Activated naive CD4-positive, alpha-beta T cell (primary cell): ENCODE results near the gene TMEM178B.
"Not testable (repeated sequence)": the region's sequence is repeated elsewhere in the genome, so short reads cannot be mapped to it uniquely, and the experiment has no call there.

Experiments
- DNase-seq, 4 experiments: peaks; one replicate each; lab custom pipeline; 2025; lab: John Stamatoyannopoulos, UW

TMEM178B gene

GRCh38 chr7:141074162-141074991 is 513 bp downstream of the TMEM178B start:
- DNase-seq: no peak

GRCh38 chr7:141074997-141075396 is 1.1 kb downstream of the TMEM178B start:
- no peak for DNase-seq

GRCh38 chr7:141076377-141076776 is 2.5 kb downstream of the TMEM178B start:
- no peak for DNase-seq

GRCh38 chr7:141079219-141079618 is 5.4 kb downstream of the TMEM178B start:
- no peak for DNase-seq

- DNase-seq: not testable (repeated sequence)
Observed at GRCh38 chr7:141089490-141089889, 15.6 kb downstream of the TMEM178B start.

GRCh38 chr7:141094336-141095070 is 20.6 kb downstream of the TMEM178B start:
- DNase-seq: no peak

- DNase-seq: no peak
Observed at GRCh38 chr7:141097430-141097829, 23.6 kb downstream of the TMEM178B start.

GRCh38 chr7:141102436-141102835 is 28.6 kb downstream of the TMEM178B start:
- no peak for DNase-seq

- no peak for DNase-seq
Observed at GRCh38 chr7:141103847-141104429, 30.1 kb downstream of the TMEM178B start.

- no peak for DNase-seq
Observed at GRCh38 chr7:141113131-141113530, 39.3 kb downstream of the TMEM178B start.

- no peak for DNase-seq
Observed at GRCh38 chr7:141114029-141114664, 40.3 kb downstream of the TMEM178B start.

- DNase-seq: no peak
Observed at GRCh38 chr7:141115965-141116364, 42.1 kb downstream of the TMEM178B start.

- DNase-seq: not testable (repeated sequence)
Observed at GRCh38 chr7:141116661-141117060, 42.8 kb downstream of the TMEM178B start.

- no peak for DNase-seq
Observed at GRCh38 chr7:141118767-141119166, 44.9 kb downstream of the TMEM178B start.

- no peak for DNase-seq
Observed at GRCh38 chr7:141119187-141119586, 45.3 kb downstream of the TMEM178B start.

- no peak for DNase-seq
Observed at GRCh38 chr7:141122736-141123135, 48.9 kb downstream of the TMEM178B start.

GRCh38 chr7:141123522-141123921 is 49.7 kb downstream of the TMEM178B start:
- no peak for DNase-seq

- no peak for DNase-seq
Observed at GRCh38 chr7:141126107-141126506, 52.2 kb downstream of the TMEM178B start.

GRCh38 chr7:141128506-141128905 is 54.6 kb downstream of the TMEM178B start:
- DNase-seq: no peak

- DNase-seq: no peak
Observed at GRCh38 chr7:141128931-141129330, 55.1 kb downstream of the TMEM178B start.

- DNase-seq: no peak
Observed at GRCh38 chr7:141132671-141133070, 58.8 kb downstream of the TMEM178B start.

- DNase-seq: no peak
Observed at GRCh38 chr7:141133646-141134045, 59.8 kb downstream of the TMEM178B start.
